Astrocyte (in vitro differentiated cells and primary cell): ENCODE results near the gene PAM. TPM values are rescaled to one million over a fixed set of nuclear protein-coding genes. Genes with fewer than 3 reads are reported as not detected.
A peak's percentile ranks its signal among the peaks of the same experiment; 100 is the strongest.

Source experiments
- DNase-seq: peaks from one replicate; pipeline ENCODE4 v3.0.0-alpha.2; 2010; ENCODE audit warnings: low read depth
- FAIRE-seq: peaks from 2 replicates; lab custom pipeline; 2011; peaks lifted over from hg19 to GRCh38; lab: Jason Lieb, UNC
- H2AFZ ChIP-seq: 2 replicates; pipeline ENCODE4 v1.6.0; 2012; ENCODE audit warnings: low read depth, low read length, inconsistent platforms
- H3K27ac ChIP-seq: 2 replicates; pipeline ENCODE4 v1.5.1; 2011; ENCODE audit warnings: low read depth, low read length, inconsistent platforms
- H3K27me3 ChIP-seq: 2 replicates; pipeline ENCODE4 v1.6.0; 2011; ENCODE audit warnings: low read length, inconsistent platforms; ENCODE audit not compliant: insufficient read depth
- H3K36me3 ChIP-seq: 2 replicates; pipeline ENCODE4 v1.5.1; 2011; ENCODE audit warnings: low read length, inconsistent platforms; ENCODE audit not compliant: insufficient read depth
- H3K4me1 ChIP-seq: 2 replicates; pipeline ENCODE4 v1.5.1; 2011; ENCODE audit warnings: low read length, inconsistent platforms; ENCODE audit not compliant: insufficient read depth
- H3K4me2 ChIP-seq: 2 replicates; pipeline ENCODE4 v1.6.0; 2012; ENCODE audit warnings: low read length, inconsistent platforms
- H3K4me3 ChIP-seq: 2 replicates; pipeline ENCODE4 v1.5.1; 2011; ENCODE audit warnings: low read depth, mild to moderate bottlenecking, low read length, inconsistent platforms; ENCODE audit not compliant: insufficient read depth
- H3K79me2 ChIP-seq: 2 replicates; pipeline ENCODE4 v1.6.0; 2012; ENCODE audit warnings: mild to moderate bottlenecking, low read length, inconsistent platforms; ENCODE audit not compliant: insufficient read depth
- H3K9ac ChIP-seq: 2 replicates; pipeline ENCODE4 v1.6.0; 2012; ENCODE audit warnings: mild to moderate bottlenecking, low read length, inconsistent platforms
- H3K9me3 ChIP-seq: 2 replicates; pipeline ENCODE4 v1.5.1; 2012; ENCODE audit warnings: low read depth, mild to moderate bottlenecking, low read length, inconsistent platforms; ENCODE audit not compliant: insufficient read depth
- H4K20me1 ChIP-seq: 2 replicates; pipeline ENCODE4 v1.6.0; 2012; ENCODE audit warnings: low read length, inconsistent platforms; ENCODE audit not compliant: insufficient read depth
- H3K27ac Mint-ChIP-seq: one replicate; pipeline ENCODE4 v1.8.0; 2021; ENCODE audit warnings: mild to moderate bottlenecking, mixed read lengths; ENCODE audit not compliant: unreplicated experiment
- H3K27me3 Mint-ChIP-seq: one replicate; pipeline ENCODE4 v1.8.0; 2021; ENCODE audit warnings: low read depth, mixed read lengths; ENCODE audit not compliant: unreplicated experiment
- H3K36me3 Mint-ChIP-seq: one replicate; pipeline ENCODE4 v1.8.0; 2021; ENCODE audit warnings: low read depth, mixed read lengths; ENCODE audit not compliant: unreplicated experiment
- H3K4me1 Mint-ChIP-seq: one replicate; pipeline ENCODE4 v1.8.0; 2021; ENCODE audit warnings: low read depth, mixed read lengths; ENCODE audit not compliant: unreplicated experiment
- H3K4me3 Mint-ChIP-seq: one replicate; pipeline ENCODE4 v1.8.0; 2021; ENCODE audit warnings: mild to moderate bottlenecking, moderate library complexity, mixed read lengths; ENCODE audit not compliant: unreplicated experiment
- H3K9me3 Mint-ChIP-seq: one replicate; pipeline ENCODE4 v1.8.0; 2021; ENCODE audit warnings: mild to moderate bottlenecking, mixed read lengths; ENCODE audit not compliant: unreplicated experiment
- CTCF ChIP-seq: IDR thresholded peaks from 2 replicates; pipeline ENCODE4 v1.5.1; 2011; ENCODE audit warnings: low read depth, mild to moderate bottlenecking, inconsistent platforms, low read length, moderate library complexity; ENCODE audit not compliant: insufficient read depth
- EZH2 ChIP-seq: IDR thresholded peaks from 2 replicates; pipeline ENCODE4 v1.6.1; 2012; ENCODE audit warnings: mild to moderate bottlenecking, low read length, inconsistent platforms; ENCODE audit not compliant: insufficient read depth
- total RNA-seq: library from RNA; stranded (reverse); gene quantifications from 2 replicates; pipeline ENCODE4 v1.2.1, GENCODE V29; 2021

PAM gene
- total RNA-seq, 1 donor from 2014 or later: 301 TPM

GRCh38 chr5:102863764-102864560 is 108.9 kb downstream of the PAM start:
- H3K4me3 ChIP-seq: no peak overlapping the region
- H3K4me1 ChIP-seq: peaks cover 18% of the 10 kb centered on the region
- DNase-seq (no peak), FAIRE-seq (peak; percentile 9)
- H3K79me2 ChIP-seq: peaks cover 11% of the 10 kb centered on the region
- H2AFZ ChIP-seq: no peak overlapping the region
- no peak overlapping the region for H3K4me3 Mint-ChIP-seq
- no peaks in the 10 kb centered on the region for H3K27me3 Mint-ChIP-seq
- H3K9ac ChIP-seq: no peak overlapping the region
- no peaks in the 10 kb centered on the region for H3K9me3 Mint-ChIP-seq
- peaks cover 3% of the 10 kb centered on the region for H3K36me3 Mint-ChIP-seq
- no peak overlapping the region for H3K27ac ChIP-seq
- H3K4me1 Mint-ChIP-seq: peaks cover 20% of the 10 kb centered on the region
- no peak overlapping the region for H3K4me2 ChIP-seq
- H3K9me3 ChIP-seq: no peaks in the 10 kb centered on the region
- no peaks in the 10 kb centered on the region for H3K36me3 ChIP-seq
- no peak for TF ChIP-seq EZH2
- no peak for TF ChIP-seq CTCF
- H4K20me1 ChIP-seq: no peaks in the 10 kb centered on the region
- H3K27ac Mint-ChIP-seq: peak overlapping the region; percentile 18
- H3K27me3 ChIP-seq: no peaks in the 10 kb centered on the region

GRCh38 chr5:102865171-102865509 is 110.0 kb downstream of the PAM start:
- Histone ChIP-seq H3K9ac (peak overlapping the region; percentile 91), H3K27me3 (no peaks in the 10 kb centered on the region), H3K4me3 (peak overlapping the region; percentile 97), H2AFZ (peak overlapping the region; percentile 79), H3K4me2 (peak overlapping the region; percentile 90), H3K79me2 (peaks cover 13% of the 10 kb centered on the region), H3K4me1 (peaks cover 18% of the 10 kb centered on the region), H3K27ac (peak overlapping the region; percentile 93), H4K20me1 (no peaks in the 10 kb centered on the region), H3K9me3 (no peaks in the 10 kb centered on the region), H3K36me3 (no peaks in the 10 kb centered on the region)
- H3K4me1 Mint-ChIP-seq: peaks cover 20% of the 10 kb centered on the region
- no peak for FAIRE-seq
- peak; percentile 34 for DNase-seq
- peak overlapping the region; percentile 84 for H3K4me3 Mint-ChIP-seq
- no peaks in the 10 kb centered on the region for H3K9me3 Mint-ChIP-seq
- peak overlapping the region; percentile 96 for H3K27ac Mint-ChIP-seq
- no peaks in the 10 kb centered on the region for H3K27me3 Mint-ChIP-seq
- H3K36me3 Mint-ChIP-seq: peaks cover 3% of the 10 kb centered on the region
- no peak for TF ChIP-seq CTCF
- TF ChIP-seq EZH2: no peak
